PC-9 (cell line): ENCODE measurements around the gene NEU4. TPM values are rescaled to one million over a fixed set of nuclear protein-coding genes. Genes with fewer than 3 reads are reported as not detected.
"Not testable (repeated sequence)": the region's sequence is repeated elsewhere in the genome, so short reads cannot be mapped to it uniquely, and the experiment has no call there.

Experiments used
- BruUV-seq: library from RNA; stranded (reverse); fragments of 400-500 nt; replicated peaks from 2 replicates; lab custom pipeline; 2021; lab: Mats Ljungman, UMichigan
- CTCF ChIA-PET: fragments of 300-600 bp; sonication (Branson Sonifier 250); formaldehyde crosslinking; loops from one replicate; lab custom pipeline; 2022; ENCODE audit warnings: antibody characterized with exemption; lab: Charles Lee
- POLR2A ChIA-PET: fragments of 300-600 bp; sonication (Branson Sonifier 250); formaldehyde crosslinking; loops from one replicate; lab custom pipeline; 2022; ENCODE audit warnings: antibody characterized with exemption; ENCODE audit not compliant: unreplicated experiment; lab: Charles Lee
- DNase-seq, 2 experiments: peaks; one replicate each; pipeline versions ENCODE4 v3.0.0 to v3.0.0-alpha.2; 2015 to 2022; ENCODE audit warnings: mixed read lengths in 1 of 2
- H2AFZ ChIP-seq: fragments of 200-600 bp; sonication (generic); 2 replicates; pipeline ENCODE4 v1.8.1; 2017; ENCODE audit warnings: antibody characterized with exemption
- H3F3A ChIP-seq: fragments of 200-600 bp; sonication (generic); 2 replicates; pipeline ENCODE4 v1.8.1; 2017; ENCODE audit warnings: antibody characterized with exemption, mild to moderate bottlenecking, low read depth; ENCODE audit not compliant: insufficient read depth
- H3K27ac ChIP-seq: fragments of 200-600 bp; sonication (generic); 2 replicates; pipeline ENCODE4 v1.6.1; 2016; ENCODE audit warnings: mixed run types
- H3K27me3 ChIP-seq: fragments of 200-600 bp; sonication (generic); 2 replicates; pipeline ENCODE4 v1.6.1; 2016; ENCODE audit warnings: low read depth, mixed run types; ENCODE audit not compliant: insufficient read depth
- H3K36me3 ChIP-seq: fragments of 200-600 bp; sonication (generic); 2 replicates; pipeline ENCODE4 v1.6.1; 2016; ENCODE audit warnings: low read depth, mixed run types
- H3K4me1 ChIP-seq: fragments of 200-600 bp; sonication (generic); replicated peaks from 2 replicates; pipeline ENCODE4 v1.6.1; 2016; ENCODE audit warnings: mixed run types; ENCODE audit not compliant: insufficient read depth
- H3K4me2 ChIP-seq: fragments of 200-600 bp; sonication (generic); 2 replicates; pipeline ENCODE4 v1.6.1; 2017; ENCODE audit warnings: mixed run types
- H3K4me3 ChIP-seq: fragments of 200-600 bp; sonication (generic); 2 replicates; pipeline ENCODE4 v1.6.1; 2016; ENCODE audit warnings: mixed run types
- H3K79me2 ChIP-seq: fragments of 200-600 bp; sonication (generic); 2 replicates; pipeline ENCODE4 v1.6.1; 2017; ENCODE audit warnings: low read depth, mixed run types
- H3K9me2 ChIP-seq: fragments of 200-600 bp; sonication (generic); 2 replicates; pipeline ENCODE4 v1.8.1; 2017; ENCODE audit warnings: mild to moderate bottlenecking; ENCODE audit not compliant: insufficient read depth
- H3K9me3 ChIP-seq: fragments of 200-600 bp; sonication (generic); 2 replicates; pipeline ENCODE4 v1.8.1; 2016; ENCODE audit warnings: low read depth; ENCODE audit not compliant: insufficient read depth
- H4K20me1 ChIP-seq: fragments of 200-600 bp; sonication (generic); 2 replicates; pipeline ENCODE4 v1.8.1; 2017; ENCODE audit not compliant: insufficient read depth
- CTCF ChIP-seq: fragments of 200-600 bp; sonication (generic); conservative IDR thresholded peaks from 2 replicates; pipeline ENCODE4 v1.6.1; 2017; ENCODE audit warnings: mixed run types, antibody characterized with exemption, mild to moderate bottlenecking, moderate library complexity
- EZH2 ChIP-seq: fragments of 200-600 bp; sonication (generic); IDR thresholded peaks from 2 replicates; pipeline ENCODE4 v1.8.0; 2017; ENCODE audit warnings: antibody characterized with exemption, low read depth
- intact Hi-C: fragments of 100-400 bp; cut with micrococcal nuclease; formaldehyde crosslinking; loops from one replicate; pipeline ENCODE4 v1.10.0; 2022; ENCODE audit not compliant: unreplicated experiment
- total RNA-seq: library from RNA; stranded (reverse); gene quantifications from 2 replicates; pipeline ENCODE4 v1.2.3, GENCODE V29; 2021

The NEU4 gene
- total RNA-seq, 1 experiment from 2014 or later = 0.92 TPM

DNA sequence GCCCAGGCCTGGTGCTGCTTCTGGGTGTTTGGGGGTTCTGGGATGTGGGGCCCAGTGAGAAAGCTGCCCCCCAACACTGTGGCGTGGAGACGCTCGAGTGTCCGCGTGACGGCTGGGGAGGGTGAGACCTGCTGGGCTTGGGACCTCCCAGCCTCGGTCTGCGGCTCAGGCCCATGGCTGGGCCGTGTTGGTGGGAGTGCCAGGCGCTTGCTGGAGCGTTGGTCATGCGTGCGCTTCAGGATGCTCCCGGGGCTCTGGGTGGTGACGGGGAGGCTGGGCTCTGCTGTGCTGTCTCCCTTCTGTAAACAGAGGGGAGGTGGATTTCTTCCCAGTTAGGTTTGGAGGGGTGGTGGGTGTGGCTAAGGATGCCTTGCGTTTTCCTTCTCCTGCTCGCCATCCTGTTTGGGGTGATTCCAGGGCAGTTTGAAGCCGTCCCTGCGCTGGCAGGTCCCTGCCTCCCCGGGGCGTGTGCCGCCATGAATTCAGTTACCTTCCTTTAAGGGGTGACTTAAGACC lies 31.8 kb upstream of the NEU4 start:
- CTCF ChIA-PET = interaction anchor here (0.6 kb wide), 1 partner anchor 374 kb away, joined by 4 read pairs; no protein-coding TSS in a partner anchor
- Histone ChIP-seq H3K4me3 (no peak overlapping the region), H3K27ac (no peak overlapping the region), H3K36me3 (no peaks in the 10 kb centered on the region), H3K4me1 (peaks cover 18% of the 10 kb centered on the region), H3K9me3 (peaks cover 5% of the 10 kb centered on the region), H4K20me1 (no peaks in the 10 kb centered on the region), H3K4me2 (no peak overlapping the region), H3K79me2 (no peaks in the 10 kb centered on the region), H3K9me2 (no peaks in the 10 kb centered on the region), H2AFZ (no peak overlapping the region), H3K27me3 (no peaks in the 10 kb centered on the region), H3F3A (0 out of 2 replicates have a peak, but pooled peaks cover 4% of the 10 kb centered on the region)
- BruUV-seq = no TSS peak
- no peak for DNase-seq
- TF ChIP-seq CTCF = no peak
- TF ChIP-seq EZH2 = no peak
- intact Hi-C loops = no loop called here
- POLR2A ChIA-PET = no interaction called here

DNA sequence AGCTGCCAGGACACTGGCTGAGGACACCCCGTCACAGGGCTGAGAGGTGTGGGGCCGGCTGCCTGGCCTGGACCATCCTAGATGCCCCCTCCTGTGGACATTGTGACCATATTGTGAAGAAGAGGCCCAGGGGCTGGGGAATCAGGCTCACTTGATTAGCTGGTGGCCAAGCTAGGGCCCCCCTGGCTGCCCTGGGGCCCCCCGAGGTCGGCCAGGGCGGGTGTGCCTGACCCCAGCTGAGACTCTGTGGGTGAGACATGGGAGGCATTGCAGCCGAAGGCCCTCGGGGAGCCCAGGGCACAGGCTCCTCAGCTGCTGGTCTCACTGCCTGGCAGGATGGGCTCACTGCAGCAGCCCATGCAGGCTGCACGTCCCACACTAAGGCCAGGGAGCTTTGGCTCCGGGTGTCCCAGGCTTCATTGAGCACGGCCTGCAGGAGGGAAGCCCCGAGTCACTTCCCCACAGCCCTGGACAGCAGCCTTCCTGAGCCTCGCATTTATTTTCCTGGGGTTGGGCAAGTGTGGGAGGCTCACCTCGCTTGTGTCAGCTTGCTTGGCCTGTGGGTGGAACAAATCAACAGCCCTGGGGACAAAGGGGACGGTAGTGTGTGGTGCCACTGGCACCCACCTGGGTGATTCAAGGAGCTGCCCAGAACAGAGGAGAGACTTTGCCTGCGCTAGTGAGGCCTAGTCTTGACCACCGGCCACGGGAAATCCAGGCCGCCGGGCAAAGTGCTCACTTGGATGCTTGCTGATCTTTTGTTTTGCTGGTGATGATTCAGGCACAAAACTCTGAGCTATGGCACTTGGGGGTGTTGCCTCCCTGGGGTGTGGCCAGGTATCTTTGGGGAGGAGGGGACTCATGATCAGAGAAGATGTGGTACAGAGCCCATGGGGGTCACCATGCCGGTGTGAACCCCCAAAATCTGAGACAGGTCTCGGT lies 31.0 kb upstream of the NEU4 start:
- H3K4me1 ChIP-seq = peaks cover 18% of the 10 kb centered on the region
- TF ChIP-seq EZH2 = no peak
- TF ChIP-seq CTCF = no peak
- intact Hi-C loops = no loop called here
- H3K9me3 ChIP-seq = peaks cover 5% of the 10 kb centered on the region
- CTCF ChIA-PET = interaction anchor here (0.6 to 0.8 kb wide), 2 partner anchors 39 to 375 kb away, joined by 3 to 4 read pairs; no protein-coding TSS in a partner anchor
- no peaks in the 10 kb centered on the region for H3K9me2 ChIP-seq
- POLR2A ChIA-PET = interaction anchor here (0.6 kb wide), 1 partner anchor 79 kb away, joined by 4 read pairs; no protein-coding TSS in a partner anchor
- H3K27me3 ChIP-seq = no peaks in the 10 kb centered on the region
- H4K20me1 ChIP-seq = no peaks in the 10 kb centered on the region
- H3K4me2 ChIP-seq = no peak overlapping the region
- H2AFZ ChIP-seq = no peak overlapping the region
- H3K4me3 ChIP-seq = no peak overlapping the region
- H3F3A ChIP-seq = no peaks in the 10 kb centered on the region
- no peaks in the 10 kb centered on the region for H3K36me3 ChIP-seq
- no peak for DNase-seq
- H3K79me2 ChIP-seq = no peaks in the 10 kb centered on the region
- no peak overlapping the region for H3K27ac ChIP-seq
- no TSS peak for BruUV-seq

DNA sequence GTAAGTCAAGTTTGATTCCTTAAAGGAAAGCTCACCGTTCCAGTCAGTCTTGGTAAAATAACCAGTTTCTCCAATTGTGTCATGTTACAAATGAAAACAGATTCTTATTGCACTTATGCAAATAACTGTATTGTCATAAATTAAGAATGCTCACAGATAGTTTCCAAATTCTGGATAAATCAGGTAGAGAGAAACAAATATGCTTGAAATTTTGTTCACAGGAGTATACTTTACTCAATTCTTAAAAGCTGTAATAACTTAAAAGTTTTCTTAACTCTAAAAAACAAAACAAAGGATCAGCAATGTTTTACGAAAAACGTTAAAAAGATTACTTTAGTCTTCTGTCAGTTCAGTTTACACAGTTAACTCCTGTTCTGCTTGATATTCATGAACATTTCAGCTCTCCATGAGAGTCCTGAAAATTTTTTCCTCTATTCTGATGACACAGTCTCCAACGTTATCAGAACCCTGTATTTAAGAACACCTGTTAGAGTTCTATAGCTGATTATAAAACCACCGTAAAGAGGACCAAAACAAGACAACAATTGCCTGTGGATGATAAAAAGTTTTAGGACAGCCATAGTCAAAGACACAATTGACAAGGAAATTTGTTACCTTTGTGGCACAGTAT lies 27.9 kb upstream of the NEU4 start:
- POLR2A ChIA-PET = interaction anchor here (0.6 kb wide), 1 partner anchor 63 kb away, joined by 11 read pairs; no protein-coding TSS in a partner anchor

GRCh38 chr2:241782053-241782452 lies 26.9 kb upstream of the NEU4 start:
- H3F3A ChIP-seq, POLR2A ChIA-PET, BruUV-seq, H3K4me1 ChIP-seq, H4K20me1 ChIP-seq, H3K9me3 ChIP-seq, H3K9me2 ChIP-seq, H3K27ac ChIP-seq, H3K4me2 ChIP-seq, H3K4me3 ChIP-seq, CTCF ChIA-PET, intact Hi-C loops, H3K36me3 ChIP-seq, H3K27me3 ChIP-seq, H3K79me2 ChIP-seq, H2AFZ ChIP-seq, DNase-seq: not testable (repeated sequence)

More for the DNA sequence above, 27.9 kb upstream of the NEU4 start:
- Histone ChIP-seq H3K79me2 (no peaks in the 10 kb centered on the region), H3F3A (no peaks in the 10 kb centered on the region), H3K36me3 (no peaks in the 10 kb centered on the region), H4K20me1 (no peaks in the 10 kb centered on the region), H2AFZ (no peak overlapping the region), H3K27me3 (0 out of 2 replicates have a peak, but pooled peaks cover 3% of the 10 kb centered on the region), H3K4me1 (no peaks in the 10 kb centered on the region), H3K27ac (no peak overlapping the region), H3K4me2 (no peak overlapping the region), H3K9me3 (peaks cover 5% of the 10 kb centered on the region), H3K9me2 (no peaks in the 10 kb centered on the region), H3K4me3 (no peak overlapping the region)
- no TSS peak for BruUV-seq
- no peak for DNase-seq
- CTCF ChIA-PET = no interaction called here
- TF ChIP-seq CTCF (no peak), EZH2 (no peak)
- intact Hi-C loops = no loop called here
